Glutamatergic neuron (in vitro differentiated cells): Measurements from ENCODE around the gene MTHFD1L. TPM values are rescaled to one million over a fixed set of nuclear protein-coding genes. Genes with fewer than 3 reads are reported as not detected.
A peak's percentile ranks its signal among the peaks of the same experiment; 100 is the strongest.

Source experiments
- DNase-seq: peaks from one replicate; pipeline ENCODE4 v3.0.0; 2022
- H3K27ac Mint-ChIP-seq: one replicate; pipeline ENCODE4 v1.8.0; 2020; ENCODE audit warnings: mild to moderate bottlenecking, mixed read lengths, inconsistent platforms; ENCODE audit not compliant: unreplicated experiment
- H3K27me3 Mint-ChIP-seq: one replicate; pipeline ENCODE4 v1.8.0; 2020; ENCODE audit warnings: mild to moderate bottlenecking, moderate library complexity, mixed read lengths, inconsistent platforms; ENCODE audit not compliant: unreplicated experiment
- H3K36me3 Mint-ChIP-seq: one replicate; pipeline ENCODE4 v1.8.0; 2020; ENCODE audit warnings: mild to moderate bottlenecking, mixed read lengths, inconsistent platforms; ENCODE audit not compliant: unreplicated experiment
- H3K4me1 Mint-ChIP-seq: one replicate; pipeline ENCODE4 v1.8.0; 2020; ENCODE audit warnings: mild to moderate bottlenecking, low read depth, mixed read lengths, inconsistent platforms; ENCODE audit not compliant: unreplicated experiment
- H3K4me3 Mint-ChIP-seq: one replicate; pipeline ENCODE4 v1.8.0; 2020; ENCODE audit warnings: mild to moderate bottlenecking, mixed read lengths, inconsistent platforms; ENCODE audit not compliant: unreplicated experiment
- H3K9me3 Mint-ChIP-seq: one replicate; pipeline ENCODE4 v1.8.0; 2020; ENCODE audit warnings: mild to moderate bottlenecking, moderate library complexity, mixed read lengths, inconsistent platforms; ENCODE audit not compliant: unreplicated experiment
- total RNA-seq: library from RNA; stranded (reverse); fragmentation: NEBNext Ultra II Directional; extraction: Animal tissue kit (Norgen Biotek cat#: 25700); gene quantifications from one replicate; pipeline ENCODE4 v1.2.1, GENCODE V29; 2021; ENCODE audit not compliant: unreplicated experiment
- TF ChIP-seq, protein P1 (sequence below): fragments of 200-600 bp; sonication (generic); IDR thresholded peaks from one replicate; pipeline ENCODE4 v1.5.0; 2021; ENCODE audit not compliant: partially characterized antibody, unreplicated experiment

The MTHFD1L gene
- total RNA-seq, 1 donor from 2014 or later: 35.9 TPM

DNA sequence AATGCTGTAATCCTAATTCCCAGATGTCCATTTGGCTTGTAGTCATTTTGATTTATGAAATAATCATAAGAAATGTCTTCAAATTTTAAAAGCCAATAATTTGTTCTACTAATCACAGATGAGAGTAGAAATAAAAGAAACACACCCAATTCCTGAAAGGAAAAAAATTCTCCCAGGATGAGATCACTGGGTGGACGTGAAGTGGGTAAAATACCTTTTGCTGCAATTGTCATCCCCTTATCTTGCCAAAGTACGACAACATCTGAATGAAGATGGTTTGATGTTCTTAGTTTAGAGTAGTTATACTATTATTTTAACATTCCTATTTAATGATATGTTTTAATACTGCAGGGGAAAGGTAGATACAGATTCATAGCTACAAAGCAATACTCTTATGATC is 33.7 kb downstream of the MTHFD1L start:
- Mint-ChIP-seq H3K27ac (no peak overlapping the region), H3K4me3 (no peak overlapping the region), H3K4me1 (peaks cover 38% of the 10 kb centered on the region), H3K9me3 (peaks cover 4% of the 10 kb centered on the region), H3K36me3 (no peaks in the 10 kb centered on the region), H3K27me3 (no peaks in the 10 kb centered on the region)
- no peak for DNase-seq
- TF ChIP-seq, protein P1, sequence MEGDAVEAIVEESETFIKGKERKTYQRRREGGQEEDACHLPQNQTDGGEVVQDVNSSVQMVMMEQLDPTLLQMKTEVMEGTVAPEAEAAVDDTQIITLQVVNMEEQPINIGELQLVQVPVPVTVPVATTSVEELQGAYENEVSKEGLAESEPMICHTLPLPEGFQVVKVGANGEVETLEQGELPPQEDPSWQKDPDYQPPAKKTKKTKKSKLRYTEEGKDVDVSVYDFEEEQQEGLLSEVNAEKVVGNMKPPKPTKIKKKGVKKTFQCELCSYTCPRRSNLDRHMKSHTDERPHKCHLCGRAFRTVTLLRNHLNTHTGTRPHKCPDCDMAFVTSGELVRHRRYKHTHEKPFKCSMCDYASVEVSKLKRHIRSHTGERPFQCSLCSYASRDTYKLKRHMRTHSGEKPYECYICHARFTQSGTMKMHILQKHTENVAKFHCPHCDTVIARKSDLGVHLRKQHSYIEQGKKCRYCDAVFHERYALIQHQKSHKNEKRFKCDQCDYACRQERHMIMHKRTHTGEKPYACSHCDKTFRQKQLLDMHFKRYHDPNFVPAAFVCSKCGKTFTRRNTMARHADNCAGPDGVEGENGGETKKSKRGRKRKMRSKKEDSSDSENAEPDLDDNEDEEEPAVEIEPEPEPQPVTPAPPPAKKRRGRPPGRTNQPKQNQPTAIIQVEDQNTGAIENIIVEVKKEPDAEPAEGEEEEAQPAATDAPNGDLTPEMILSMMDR: no peak

DNA sequence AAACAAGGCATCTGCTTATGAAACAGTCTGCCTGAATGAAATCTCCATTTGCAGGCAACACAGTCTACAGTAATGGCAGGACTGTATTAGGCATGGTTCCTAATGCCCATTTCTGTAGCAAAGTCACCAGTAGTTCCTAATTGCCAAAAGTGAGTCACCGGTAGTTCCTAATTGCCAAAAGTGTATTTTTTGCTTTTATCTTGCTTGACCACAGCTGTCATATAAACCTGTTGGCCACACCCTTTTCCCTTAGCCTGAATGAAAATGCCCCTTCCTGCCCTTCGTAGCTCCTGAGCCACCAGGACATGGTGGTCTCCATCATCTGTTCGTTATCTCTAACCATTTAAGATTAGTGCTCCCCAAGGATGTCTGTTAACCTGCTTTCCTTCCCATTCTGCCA is 34.5 kb downstream of the MTHFD1L start:
- Mint-ChIP-seq H3K4me3 (no peak overlapping the region), H3K27ac (peak overlapping the region; percentile 55), H3K4me1 (peaks cover 30% of the 10 kb centered on the region), H3K27me3 (no peaks in the 10 kb centered on the region), H3K9me3 (peaks cover 2% of the 10 kb centered on the region), H3K36me3 (no peaks in the 10 kb centered on the region)
- TF ChIP-seq, protein P1: no peak
- DNase-seq: no peak

DNA sequence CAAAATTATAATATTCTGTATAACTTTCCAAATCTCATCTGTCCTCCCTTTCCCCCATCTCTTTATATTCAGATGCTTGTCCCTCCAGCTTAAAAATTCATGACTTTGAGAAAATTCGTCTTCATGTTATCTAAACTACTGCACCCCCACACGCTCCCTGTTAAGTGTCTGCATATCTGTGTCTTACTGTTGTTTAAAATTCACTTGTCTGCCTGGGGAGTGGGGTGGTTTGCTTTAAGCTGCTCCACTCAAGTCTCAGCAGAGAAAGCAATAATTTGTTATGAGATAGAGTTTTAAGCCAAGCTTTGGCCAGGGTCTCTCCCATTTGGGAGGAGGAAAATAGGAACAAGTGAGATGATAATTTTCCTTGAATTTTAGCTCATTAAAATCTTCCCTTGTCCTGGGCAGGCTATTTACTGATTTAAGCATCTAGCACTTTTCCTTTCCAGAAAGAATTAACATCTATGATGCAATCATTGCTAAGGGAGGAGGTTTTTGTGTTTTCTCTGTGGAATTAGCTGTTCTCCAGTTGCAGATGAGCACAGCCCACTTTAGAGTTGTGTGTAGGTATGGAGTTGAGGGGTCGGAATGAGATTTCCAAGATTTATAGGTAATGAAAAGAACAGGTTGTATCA is 36.8 kb downstream of the MTHFD1L start:
- Mint-ChIP-seq H3K36me3 (no peaks in the 10 kb centered on the region), H3K27me3 (no peaks in the 10 kb centered on the region), H3K9me3 (peaks cover 5% of the 10 kb centered on the region), H3K4me1 (peaks cover 14% of the 10 kb centered on the region), H3K27ac (no peak overlapping the region), H3K4me3 (no peak overlapping the region)
- DNase-seq: no peak
- TF ChIP-seq, protein P1: no peak

DNA sequence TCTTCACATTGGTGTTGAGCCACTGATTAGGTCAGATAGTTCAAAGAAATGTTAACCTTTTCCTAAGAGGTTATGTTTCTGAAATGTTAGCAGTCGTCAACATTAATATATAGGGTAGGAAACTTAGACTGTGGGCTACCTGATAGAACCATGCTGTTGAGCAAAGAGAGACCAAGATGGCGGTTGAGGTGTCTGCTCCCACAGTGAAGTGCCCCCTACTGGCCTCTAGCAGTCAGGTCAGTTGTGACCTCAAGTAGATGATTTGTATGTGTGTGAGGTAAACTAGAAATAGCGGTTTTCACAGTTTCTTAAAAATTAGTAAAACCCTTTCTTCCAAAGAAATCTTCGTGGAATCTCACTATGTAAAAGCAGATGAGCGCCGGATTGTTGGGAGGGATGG is 40.3 kb downstream of the MTHFD1L start:
- H3K4me3 Mint-ChIP-seq: no peak overlapping the region
- H3K27ac Mint-ChIP-seq: no peak overlapping the region
- peaks cover 5% of the 10 kb centered on the region for H3K9me3 Mint-ChIP-seq
- DNase-seq: no peak
- peaks cover 7% of the 10 kb centered on the region for H3K4me1 Mint-ChIP-seq
- no peaks in the 10 kb centered on the region for H3K27me3 Mint-ChIP-seq
- no peaks in the 10 kb centered on the region for H3K36me3 Mint-ChIP-seq
- TF ChIP-seq, protein P1: peak; percentile 42

DNA sequence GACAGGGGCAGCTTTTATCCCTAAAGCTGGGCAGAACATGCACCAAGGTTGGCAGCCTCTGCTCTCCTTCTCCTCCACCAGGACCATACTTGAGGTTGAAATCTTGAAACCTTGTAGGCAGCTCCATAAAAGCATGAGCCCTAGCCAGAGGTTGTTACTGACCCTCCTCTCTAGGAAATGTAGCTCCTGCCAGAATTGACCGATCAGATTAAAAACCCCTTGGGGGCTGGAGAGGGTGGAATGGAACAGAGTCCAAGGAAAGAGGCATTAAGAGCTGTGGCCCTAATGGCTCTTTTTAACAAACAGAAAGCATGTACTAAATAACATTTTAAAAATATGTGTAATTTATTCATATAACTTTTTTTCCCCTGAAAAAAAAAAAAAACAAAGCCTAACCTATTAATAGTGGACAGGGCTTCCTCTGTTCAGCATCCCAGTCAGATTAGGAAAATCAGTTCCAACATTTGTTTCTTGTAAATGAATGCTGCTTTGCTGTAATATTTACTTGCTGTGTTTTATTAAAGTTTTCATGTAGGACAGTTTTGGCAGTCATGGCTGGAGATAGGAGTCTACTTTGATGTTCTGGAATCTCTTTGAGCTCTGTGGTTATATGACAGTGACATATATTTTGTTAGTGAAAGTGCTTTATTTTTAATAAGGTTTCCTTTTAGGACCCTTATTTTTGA is 41.3 kb downstream of the MTHFD1L start:
- no peak overlapping the region for H3K4me3 Mint-ChIP-seq
- TF ChIP-seq, protein P1: no peak
- peaks cover 5% of the 10 kb centered on the region for H3K9me3 Mint-ChIP-seq
- no peaks in the 10 kb centered on the region for H3K27me3 Mint-ChIP-seq
- H3K4me1 Mint-ChIP-seq: peaks cover 7% of the 10 kb centered on the region
- no peaks in the 10 kb centered on the region for H3K36me3 Mint-ChIP-seq
- no peak for DNase-seq
- no peak overlapping the region for H3K27ac Mint-ChIP-seq
